Psoas muscle (tissue), 8 donors: Measurements from ENCODE around the gene PLA2G12A. TPM values are rescaled to one million over a fixed set of nuclear protein-coding genes. Genes with fewer than 3 reads are reported as not detected.

Experiments
- ATAC-seq, 4 donors: fragments of 200-7000 bp; cut with Tn5 transposase; one replicate each; pipeline ENCODE4 v1.9.1; 2020; ENCODE audit warnings: moderate library complexity in 3 of 4, mild to moderate bottlenecking in 2 of 4
- DNase-seq, 2 donors: peaks; one replicate each; pipeline ENCODE4 v3.0.0-alpha.2; 2020
- H3K27ac ChIP-seq: fragments of 200-600 bp; one replicate; pipeline ENCODE4 v1.8.0; 2022
- H3K27me3 ChIP-seq, 3 donors: fragments of 200-600 bp in 1 of 3; one replicate each; pipeline versions ENCODE4 v1.6.1 to v1.8.0; 2013 to 2022; ENCODE audit warnings: low read length in 2 of 3, mild to moderate bottlenecking in 2 of 3, moderate library complexity in 1 of 3; ENCODE audit not compliant: insufficient read depth in 3 of 3
- H3K36me3 ChIP-seq, 2 donors: fragments of 200-600 bp in 1 of 2; one replicate each; pipeline versions ENCODE4 v1.6.1 to v1.8.0; 2013 to 2022; ENCODE audit warnings: low read depth in 1 of 2, mild to moderate bottlenecking in 1 of 2, moderate library complexity in 1 of 2; ENCODE audit not compliant: insufficient read depth in 1 of 2
- H3K4me1 ChIP-seq: fragments of 200-600 bp; one replicate; pipeline ENCODE4 v1.8.0; 2022
- H3K4me3 ChIP-seq: fragments of 200-600 bp; one replicate; pipeline ENCODE4 v1.8.0; 2022; ENCODE audit warnings: mild to moderate bottlenecking
- H3K9me3 ChIP-seq: fragments of 200-600 bp; one replicate; pipeline ENCODE4 v1.8.0; 2022
- CTCF ChIP-seq: fragments of 200-600 bp; IDR thresholded peaks from one replicate; pipeline ENCODE4 v1.8.0; 2022; ENCODE audit warnings: antibody characterized with exemption
- WGBS, 3 donors: extraction: QIAGEN DNeasy Blood & Tissue Kit; methylation state at CpG; one replicate each; pipeline versions ENCODE4 v1.1.6 to v1.1.7; 2013; 5-methylcytosine and 5-hydroxymethylcytosine counted together
- intact Hi-C, 2 donors: fragments of 100-400 bp; cut with DNase I; formaldehyde crosslinking; loops; one replicate each; pipeline versions ENCODE4 v1.11.0 to v1.14.2; 2022
- polyA plus RNA-seq, 3 donors: library from polyadenylated mRNA; stranded (reverse); fragments of 200-250 nt; gene quantifications; one replicate each; pipeline ENCODE4 v1.2.3, GENCODE V29; 2013
- total RNA-seq, 4 donors: library from RNA; stranded (reverse); fragmentation: NEBNext Ultra II Directional in 2 of 4; extraction: Animal tissue kit (Norgen Biotek cat#: 25700) in 2 of 4; gene quantifications; one replicate each; pipeline versions ENCODE4 v1.2.1 to v1.2.4, GENCODE V29; 2021 to 2023
- donor health status: healthy with polysubstance abuse.
- donor health status: DM: no; HTN: no; CAD: no; lungs with moderate emphysema.
- donor health status: Bipolar disorder and iron deficiency.
- donor health status: healthy.
- donor health status: DM: yes; HTN: yes; CAD: no.
- donor health status: DM: no; HTN: no; CAD: no.
- donor health status: DM: no; HTN: no; CAD: no.
- donor health status: DM: yes; HTN: yes; CAD: no.

The PLA2G12A gene
- total and polyA plus RNA-seq, 7 donors: 19.1 to 52.5 (median 31.9) TPM

- Histone ChIP-seq H3K4me3 (no peak overlapping the region), H3K4me1 (no peaks in the 10 kb centered on the region), H3K36me3 (no peaks in the 10 kb centered on the region), H3K27ac (no peak overlapping the region), H3K9me3 (no peaks in the 10 kb centered on the region), H3K27me3 (no peaks in the 10 kb centered on the region)
- intact Hi-C loops: no loop called here
- DNase-seq (no peak), ATAC-seq (no peak)
- no peak for TF ChIP-seq CTCF
- 75 to 89% (median 88%) methylated on average over 4 of the region's 4 CpGs for WGBS, 3 donors
These were observed 20.9 kb upstream of the PLA2G12A start for GRCh38 chr4:109750652-109751244.

- TF ChIP-seq CTCF: no peak
- intact Hi-C loops: no loop called here
These were observed 19.7 kb upstream of the PLA2G12A start for GRCh38 chr4:109749388-109750082.

GRCh38 chr4:109748114-109748513, 18.2 kb upstream of the PLA2G12A start:
- DNase-seq (no peak), ATAC-seq (no peak)
- intact Hi-C loops: no loop called here
- H3K9me3 ChIP-seq: no peaks in the 10 kb centered on the region
- no peak overlapping the region for H3K4me3 ChIP-seq
- no peak for TF ChIP-seq CTCF
- H3K36me3 ChIP-seq: no peaks in the 10 kb centered on the region
- no peaks in the 10 kb centered on the region for H3K27me3 ChIP-seq
- H3K27ac ChIP-seq: no peak overlapping the region
- 85 to 89% (median 87%) methylated on average over 1 of the region's 1 CpG for WGBS, 3 donors
- H3K4me1 ChIP-seq: no peaks in the 10 kb centered on the region

More at GRCh38 chr4:109749388-109750082, 19.7 kb upstream of the PLA2G12A start:
- no peaks in the 10 kb centered on the region for H3K9me3 ChIP-seq
- DNase-seq (no peak), ATAC-seq (no peak)
- no peaks in the 10 kb centered on the region for H3K27me3 ChIP-seq
- H3K27ac ChIP-seq: no peak overlapping the region
- WGBS, 3 donors: 75 to 86% (median 76%) methylated on average over 7 of the region's 7 CpGs
- H3K4me1 ChIP-seq: no peaks in the 10 kb centered on the region
- H3K36me3 ChIP-seq: no peaks in the 10 kb centered on the region
- no peak overlapping the region for H3K4me3 ChIP-seq

- Histone ChIP-seq H3K36me3 (no peaks in the 10 kb centered on the region), H3K4me3 (no peak overlapping the region), H3K9me3 (no peaks in the 10 kb centered on the region), H3K27ac (no peak overlapping the region), H3K27me3 (no peaks in the 10 kb centered on the region), H3K4me1 (no peaks in the 10 kb centered on the region)
- WGBS, 3 donors: 77 to 89% (median 87%) methylated on average over 2 of the region's 2 CpGs
- no peak for ATAC-seq
- TF ChIP-seq CTCF: no peak
- intact Hi-C loops: no loop called here
- no peak for DNase-seq
These were observed 16.9 kb upstream of the PLA2G12A start for GRCh38 chr4:109746728-109747127.
